ENCODE results near the gene RP9. TPM values are rescaled to one million over a fixed set of nuclear protein-coding genes. Genes with fewer than 3 reads are reported as not detected.

Gene RP9
- total RNA-seq, 1 experiment from 2014 or later: 16.2 TPM

DNA sequence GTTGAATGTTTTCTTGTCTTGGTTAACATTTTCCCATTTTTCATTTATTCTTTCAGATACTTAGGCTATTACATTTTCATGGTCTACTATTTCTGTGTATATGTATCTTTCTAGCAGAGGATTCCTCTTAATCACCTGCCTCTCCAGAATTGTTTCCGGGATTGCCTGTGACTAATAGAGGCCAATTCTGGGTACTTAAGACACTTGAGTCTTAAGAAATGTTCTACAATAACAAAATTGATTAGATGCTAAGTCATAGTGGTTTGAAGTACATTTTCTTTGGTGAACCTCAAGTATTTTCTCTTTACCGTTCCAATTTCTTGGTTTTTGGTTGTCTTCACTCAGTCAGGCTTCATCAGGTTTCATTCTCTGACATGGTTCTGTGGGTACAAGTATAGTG is 46.6 kb upstream of the RP9 start:
- no peak overlapping the region for H4K5ac ChIP-seq (ENCODE audit: insufficient read length, low read depth, low read length)
- WGBS (ENCODE audit: extremely low coverage, insufficient read length, low lambda C conversion rate): no CpG with 5 or more reads among the region's 2 CpGs
- H3K27me3 ChIP-seq (ENCODE audit: insufficient read depth, low read length): no peaks in the 10 kb centered on the region

More for the DNA sequence above, 46.6 kb upstream of the RP9 start:
- H4K8ac ChIP-seq (replicated peaks; ENCODE audit: insufficient read length, low read depth, low read length): no peak overlapping the region
- no peak overlapping the region for H2BK120ac ChIP-seq (ENCODE audit: low read depth, low read length, poor library complexity, severe bottlenecking)
- no peak overlapping the region for H2BK20ac ChIP-seq (ENCODE audit: low read depth, low read length, poor library complexity, severe bottlenecking)
- no peaks in the 10 kb centered on the region for H4K20me1 ChIP-seq (ENCODE audit: control insufficient read depth, insufficient read depth, insufficient read length)
- no peak overlapping the region for H2BK12ac ChIP-seq (ENCODE audit: insufficient read length, low read depth, low read length)
- H3K27me3 Mint-ChIP-seq (ENCODE audit: low read depth): no peaks in the 10 kb centered on the region
- H3T11ph ChIP-seq (ENCODE audit: low read length): no peak overlapping the region
- no peak overlapping the region for H3K4me3 Mint-ChIP-seq
- no peaks in the 10 kb centered on the region for H3K4me1 Mint-ChIP-seq
- TF ChIP-seq, protein P1, sequence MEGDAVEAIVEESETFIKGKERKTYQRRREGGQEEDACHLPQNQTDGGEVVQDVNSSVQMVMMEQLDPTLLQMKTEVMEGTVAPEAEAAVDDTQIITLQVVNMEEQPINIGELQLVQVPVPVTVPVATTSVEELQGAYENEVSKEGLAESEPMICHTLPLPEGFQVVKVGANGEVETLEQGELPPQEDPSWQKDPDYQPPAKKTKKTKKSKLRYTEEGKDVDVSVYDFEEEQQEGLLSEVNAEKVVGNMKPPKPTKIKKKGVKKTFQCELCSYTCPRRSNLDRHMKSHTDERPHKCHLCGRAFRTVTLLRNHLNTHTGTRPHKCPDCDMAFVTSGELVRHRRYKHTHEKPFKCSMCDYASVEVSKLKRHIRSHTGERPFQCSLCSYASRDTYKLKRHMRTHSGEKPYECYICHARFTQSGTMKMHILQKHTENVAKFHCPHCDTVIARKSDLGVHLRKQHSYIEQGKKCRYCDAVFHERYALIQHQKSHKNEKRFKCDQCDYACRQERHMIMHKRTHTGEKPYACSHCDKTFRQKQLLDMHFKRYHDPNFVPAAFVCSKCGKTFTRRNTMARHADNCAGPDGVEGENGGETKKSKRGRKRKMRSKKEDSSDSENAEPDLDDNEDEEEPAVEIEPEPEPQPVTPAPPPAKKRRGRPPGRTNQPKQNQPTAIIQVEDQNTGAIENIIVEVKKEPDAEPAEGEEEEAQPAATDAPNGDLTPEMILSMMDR (conservative IDR thresholded peaks at IDR 0.05): no peak
- H3K9ac ChIP-seq (ENCODE audit: extremely low read depth, insufficient read length, low read length): no peak overlapping the region
- no peaks in the 10 kb centered on the region for H3K79me2 ChIP-seq (ENCODE audit: insufficient read depth, low read length)
- no peak overlapping the region for H2AFZ ChIP-seq (ENCODE audit: low read length)
- H3K79me1 ChIP-seq (ENCODE audit: insufficient read depth, low read depth, low read length, poor library complexity, severe bottlenecking): no peaks in the 10 kb centered on the region
- H4K91ac ChIP-seq (ENCODE audit: insufficient read length, low read depth, low read length): no peak overlapping the region
- H3K18ac ChIP-seq (ENCODE audit: insufficient read length, low read depth, low read length): no peak overlapping the region
- no peak overlapping the region for H3K14ac ChIP-seq (ENCODE audit: insufficient read depth, low read length)
- H3K9me3 ChIP-seq (ENCODE audit: control insufficient read depth, low read depth, low read length): no peaks in the 10 kb centered on the region
- no peaks in the 10 kb centered on the region for H3K4me1 ChIP-seq (ENCODE audit: insufficient read depth, low read length)
- no peak overlapping the region for H3K23ac ChIP-seq (ENCODE audit: insufficient read length, low read depth, low read length)
- H2AK5ac ChIP-seq (ENCODE audit: insufficient read length, low read length): no peak overlapping the region
- no peaks in the 10 kb centered on the region for H3K9me3 Mint-ChIP-seq
- H3K4me2 ChIP-seq (ENCODE audit: insufficient read depth, insufficient read length, low read length): no peak overlapping the region
- H3K27ac ChIP-seq (ENCODE audit: insufficient read length, low read depth, low read length): no peak overlapping the region
- H2BK5ac ChIP-seq (ENCODE audit: insufficient read length, low read length): no peak overlapping the region
- H3K27ac Mint-ChIP-seq: no peak overlapping the region
- no peak overlapping the region for H2BK15ac ChIP-seq (ENCODE audit: low read depth, low read length)
- no peak overlapping the region for H3K4ac ChIP-seq (ENCODE audit: low read depth, low read length)
- H3K36me3 Mint-ChIP-seq (ENCODE audit: insufficient read depth in 1 of 3, low read depth in 3 of 3): no peaks in the 10 kb centered on the region
- DNase-seq: no peak
- H3K23me2 ChIP-seq (ENCODE audit: insufficient read length, low read depth, low read length, poor library complexity, severe bottlenecking): no peaks in the 10 kb centered on the region
- H3K56ac ChIP-seq (ENCODE audit: insufficient read length, low read depth, low read length): no peak overlapping the region

Measured in H9 (cell line).